GM18498 (cell line): ENCODE measurements around the gene SULT1B1.
A peak's percentile ranks its signal among the peaks of the same experiment; 100 is the strongest.
"Not testable (repeated sequence)": the region's sequence is repeated elsewhere in the genome, so short reads cannot be mapped to it uniquely, and the experiment has no call there.

Source experiments
- ATAC-seq: cut with Tn5 transposase; IDR thresholded peaks from one replicate; pipeline ENCODE4 v1.9.1; 2021; ENCODE audit warnings: mild to moderate bottlenecking, moderate library complexity; ENCODE audit not compliant: unreplicated experiment

SULT1B1 gene

GRCh38 chr4:69760455-69760854 lies at the start of gene SULT1B1:
SULT1B1 (minus strand) TSS chr4:69760620; CDS start chr4:69755217, 5,403 bp downstream.
- ATAC-seq: peak; percentile 61

- ATAC-seq: no peak
Observed at GRCh38 chr4:69800599-69800998, 40.2 kb upstream of the SULT1B1 start.

- no peak for ATAC-seq
Observed at GRCh38 chr4:69799337-69799736, 38.9 kb upstream of the SULT1B1 start.

GRCh38 chr4:69793732-69794131 lies 33.3 kb upstream of the SULT1B1 start:
- ATAC-seq: no peak

GRCh38 chr4:69787879-69788278 lies 27.5 kb upstream of the SULT1B1 start:
- no peak for ATAC-seq

- no peak for ATAC-seq
Observed at GRCh38 chr4:69786547-69786946, 26.1 kb upstream of the SULT1B1 start.

GRCh38 chr4:69785211-69785831 lies 24.9 kb upstream of the SULT1B1 start:
- ATAC-seq: no peak

- no peak for ATAC-seq
Observed at GRCh38 chr4:69782651-69783310, 22.4 kb upstream of the SULT1B1 start.

- ATAC-seq: no peak
Observed at GRCh38 chr4:69781458-69782418, 21.3 kb upstream of the SULT1B1 start.

GRCh38 chr4:69780141-69780540 lies 19.7 kb upstream of the SULT1B1 start:
- no peak for ATAC-seq

- ATAC-seq: no peak
Observed at GRCh38 chr4:69776696-69777095, 16.3 kb upstream of the SULT1B1 start.

GRCh38 chr4:69775321-69775867 lies 15.0 kb upstream of the SULT1B1 start:
- no peak for ATAC-seq

- ATAC-seq: no peak
Observed at GRCh38 chr4:69773484-69773883, 13.1 kb upstream of the SULT1B1 start.

GRCh38 chr4:69768554-69768953 lies 8.1 kb upstream of the SULT1B1 start:
- ATAC-seq: not testable (repeated sequence)

- no peak for ATAC-seq
Observed at GRCh38 chr4:69765751-69766150, 5.3 kb upstream of the SULT1B1 start.

- ATAC-seq: no peak
Observed at GRCh38 chr4:69764311-69764710, 3.9 kb upstream of the SULT1B1 start.

GRCh38 chr4:69763233-69763632 lies 2.8 kb upstream of the SULT1B1 start:
- ATAC-seq: no peak

GRCh38 chr4:69759189-69759604 lies 1.2 kb downstream of the SULT1B1 start:
- ATAC-seq: no peak

GRCh38 chr4:69757464-69757863 lies 3.0 kb downstream of the SULT1B1 start:
- no peak for ATAC-seq

- no peak for ATAC-seq
Observed at GRCh38 chr4:69754926-69755580, 5.4 kb downstream of the SULT1B1 start.

- no peak for ATAC-seq
Observed at GRCh38 chr4:69753686-69754085, 6.7 kb downstream of the SULT1B1 start.
